Measurements from ENCODE around the gene WNT3.

The WNT3 gene

GRCh38 chr17:46732160-46732559 lies 86.3 kb downstream of the WNT3 start:
- Mint-ChIP-seq H3K4me1 (no peaks in the 10 kb centered on the region), H3K4me3 (no peak overlapping the region), H3K27ac (no peak overlapping the region), H3K9me3 (no peaks in the 10 kb centered on the region), H3K36me3 (peaks cover 45% of the 10 kb centered on the region)
- ATAC-seq, result no peak
- DNase-seq (ENCODE audit: low spot score in 2 of 2), result no peak

- no peak for DNase-seq (ENCODE audit: low spot score in 2 of 2)
- Mint-ChIP-seq H3K27ac (peak overlapping the region; percentile 23), H3K4me1 (no peaks in the 10 kb centered on the region), H3K9me3 (no peaks in the 10 kb centered on the region), H3K4me3 (no peak overlapping the region), H3K36me3 (peaks cover 45% of the 10 kb centered on the region)
- no peak for ATAC-seq
Measured at GRCh38 chr17:46730679-46731078, 87.8 kb downstream of the WNT3 start.

GRCh38 chr17:46730026-46730425 lies 88.5 kb downstream of the WNT3 start:
- H3K4me1 Mint-ChIP-seq, result no peaks in the 10 kb centered on the region
- DNase-seq (ENCODE audit: low spot score in 2 of 2), result no peak
- H3K27ac Mint-ChIP-seq, result no peak overlapping the region
- peaks cover 45% of the 10 kb centered on the region for H3K36me3 Mint-ChIP-seq
- no peak for ATAC-seq
- H3K4me3 Mint-ChIP-seq, result no peak overlapping the region
- H3K9me3 Mint-ChIP-seq, result no peaks in the 10 kb centered on the region

GRCh38 chr17:46727572-46728348 lies 90.7 kb downstream of the WNT3 start:
- no peak for DNase-seq (ENCODE audit: low spot score in 2 of 2)
- Mint-ChIP-seq H3K27ac (no peak overlapping the region), H3K36me3 (peaks cover 44% of the 10 kb centered on the region)

GRCh38 chr17:46726206-46726605 lies 92.3 kb downstream of the WNT3 start:
- Mint-ChIP-seq H3K4me3 (no peak overlapping the region), H3K36me3 (peaks cover 32% of the 10 kb centered on the region), H3K9me3 (no peaks in the 10 kb centered on the region), H3K4me1 (no peaks in the 10 kb centered on the region), H3K27ac (no peak overlapping the region)
- no peak for ATAC-seq
- no peak for DNase-seq (ENCODE audit: low spot score in 2 of 2)

More at GRCh38 chr17:46727572-46728348, 90.7 kb downstream of the WNT3 start:
- Mint-ChIP-seq H3K9me3 (no peaks in the 10 kb centered on the region), H3K4me3 (no peak overlapping the region), H3K4me1 (no peaks in the 10 kb centered on the region)
- no peak for ATAC-seq

GRCh38 chr17:46722662-46723285 lies 95.7 kb downstream of the WNT3 start:
- peaks cover 6% of the 10 kb centered on the region for H3K36me3 Mint-ChIP-seq
- no peaks in the 10 kb centered on the region for H3K9me3 Mint-ChIP-seq
- H3K27ac Mint-ChIP-seq, result no peak overlapping the region
- DNase-seq (ENCODE audit: low spot score in 2 of 2), result no peak
- no peaks in the 10 kb centered on the region for H3K4me1 Mint-ChIP-seq
- H3K4me3 Mint-ChIP-seq, result no peak overlapping the region
- no peak for ATAC-seq

- Mint-ChIP-seq H3K4me3 (no peak overlapping the region), H3K9me3 (no peaks in the 10 kb centered on the region), H3K27ac (peak overlapping the region; percentile 1), H3K4me1 (no peaks in the 10 kb centered on the region), H3K36me3 (peaks cover 9% of the 10 kb centered on the region)
- DNase-seq (ENCODE audit: low spot score in 2 of 2) (no peak), ATAC-seq (no peak)
Measured at GRCh38 chr17:46720408-46720807, 98.1 kb downstream of the WNT3 start.

- no peaks in the 10 kb centered on the region for H3K9me3 Mint-ChIP-seq
- no peaks in the 10 kb centered on the region for H3K4me1 Mint-ChIP-seq
- H3K27ac Mint-ChIP-seq, result no peak overlapping the region
- H3K4me3 Mint-ChIP-seq, result no peak overlapping the region
- peaks cover 10% of the 10 kb centered on the region for H3K36me3 Mint-ChIP-seq
- DNase-seq (ENCODE audit: low spot score in 2 of 2), result no peak
- ATAC-seq, result no peak
Measured at GRCh38 chr17:46719891-46720290, 98.6 kb downstream of the WNT3 start.

- Mint-ChIP-seq H3K27ac (no peak overlapping the region), H3K9me3 (no peaks in the 10 kb centered on the region), H3K36me3 (peaks cover 24% of the 10 kb centered on the region), H3K4me1 (peaks cover under 1% of the 10 kb centered on the region), H3K4me3 (no peak overlapping the region)
- ATAC-seq, result no peak
- no peak for DNase-seq (ENCODE audit: low spot score in 2 of 2)
Measured at GRCh38 chr17:46717999-46718398, 100.5 kb downstream of the WNT3 start.
